PC-3 (cell line): ENCODE measurements around the gene ZNF732. TPM values are rescaled to one million over a fixed set of nuclear protein-coding genes. Genes with fewer than 3 reads are reported as not detected.

Experiments used
- ATAC-seq: fragments of 200-7000 bp; cut with Tn5 transposase; 2 replicates; pipeline ENCODE4 v1.9.1; 2020; ENCODE audit warnings: mild to moderate bottlenecking, moderate library complexity
- BruUV-seq: library from RNA; stranded (reverse); fragments of 400-500 nt; replicated peaks from 2 replicates; lab custom pipeline; 2021; lab: Mats Ljungman, UMichigan
- CTCF ChIA-PET: fragments of 300-600 bp; sonication (Branson Sonifier 250); formaldehyde crosslinking; loops from one replicate; lab custom pipeline; 2022; ENCODE audit warnings: antibody characterized with exemption; lab: Charles Lee
- POLR2A ChIA-PET: fragments of 300-600 bp; sonication (Branson Sonifier 250); formaldehyde crosslinking; loops from one replicate; lab custom pipeline; 2022; ENCODE audit warnings: antibody characterized with exemption; ENCODE audit not compliant: unreplicated experiment; lab: Charles Lee
- DNase-seq: peaks from one replicate; pipeline ENCODE4 v3.0.0-alpha.2; 2015
- H2AFZ ChIP-seq: fragments of 300-600 bp; sonication (generic); 2 replicates; pipeline ENCODE4 v1.6.0; 2016; ENCODE audit warnings: antibody characterized with exemption, low read length
- H3F3A ChIP-seq: fragments of 300-600 bp; sonication (generic); one replicate; pipeline ENCODE4 v1.6.0; 2017; ENCODE audit warnings: antibody characterized with exemption, low read length, control low read depth, mild to moderate bottlenecking; ENCODE audit not compliant: unreplicated experiment
- H3K27ac ChIP-seq: fragments of 300-600 bp; sonication (generic); 2 replicates; pipeline ENCODE4 v1.5.1; 2016; ENCODE audit warnings: mild to moderate bottlenecking, low read length
- H3K27me3 ChIP-seq: fragments of 300-600 bp; sonication (generic); 2 replicates; pipeline ENCODE4 v1.6.1; 2016; ENCODE audit warnings: low read length, mixed read lengths
- H3K36me3 ChIP-seq: fragments of 300-600 bp; sonication (generic); 2 replicates; pipeline ENCODE4 v1.6.1; 2016; ENCODE audit warnings: low read depth, mixed run types, low read length, mixed read lengths
- H3K4me1 ChIP-seq: fragments of 300-600 bp; sonication (generic); 2 replicates; pipeline ENCODE4 v1.5.1; 2016; ENCODE audit warnings: low read length; ENCODE audit not compliant: insufficient read depth
- H3K4me2 ChIP-seq: fragments of 300-600 bp; sonication (generic); 2 replicates; pipeline ENCODE4 v1.6.0; 2016; ENCODE audit warnings: low read length
- H3K4me3 ChIP-seq: fragments of 300-600 bp; sonication (generic); 2 replicates; pipeline ENCODE4 v1.5.1; 2016; ENCODE audit warnings: mild to moderate bottlenecking, low read length, mixed read lengths
- H3K79me2 ChIP-seq: fragments of 300-600 bp; sonication (generic); 2 replicates; pipeline ENCODE4 v1.6.1; 2017; ENCODE audit warnings: low read length, mixed read lengths
- H3K9ac ChIP-seq: fragments of 300-600 bp; sonication (generic); 2 replicates; pipeline ENCODE4 v1.6.0; 2016; ENCODE audit warnings: mild to moderate bottlenecking, low read length
- H3K9me2 ChIP-seq: fragments of 300-600 bp; sonication (generic); replicated peaks from 2 replicates; pipeline ENCODE4 v1.6.1; 2016; ENCODE audit warnings: mixed run types, low read length, mixed read lengths
- H3K9me3 ChIP-seq: fragments of 300-600 bp; sonication (generic); 2 replicates; pipeline ENCODE4 v1.6.1; 2016; ENCODE audit warnings: low read length, mixed read lengths
- H4K20me1 ChIP-seq: fragments of 300-600 bp; sonication (generic); 2 replicates; pipeline ENCODE4 v1.6.1; 2016; ENCODE audit warnings: low read length, mixed read lengths
- EZH2 ChIP-seq: fragments of 300-600 bp; sonication (generic); IDR thresholded peaks from one replicate; pipeline ENCODE4 v1.6.1; 2017; ENCODE audit warnings: antibody characterized with exemption, mild to moderate bottlenecking, low read length; ENCODE audit not compliant: unreplicated experiment
- EZH2phosphoT487 ChIP-seq: fragments of 300-600 bp; sonication (generic); IDR thresholded peaks from 2 replicates; pipeline ENCODE4 v1.6.1; 2018; ENCODE audit warnings: mild to moderate bottlenecking, antibody characterized with exemption, low read length, borderline replicate concordance
- intact Hi-C: fragments of 100-400 bp; cut with micrococcal nuclease; formaldehyde crosslinking; loops from 2 replicates; pipeline ENCODE4 v1.9.0; 2023
- total RNA-seq: library from RNA; depleted of rRNA; stranded (reverse); fragments of >200 nt; gene quantifications from 2 replicates; pipeline ENCODE4 v1.2.3, GENCODE V29; 2014
- TF ChIP-seq, protein P1 (sequence below): fragments of 300-600 bp; sonication (generic); conservative IDR thresholded peaks from 2 replicates; pipeline ENCODE4 v1.5.1; 2017; ENCODE audit warnings: antibody characterized with exemption, low read depth, mild to moderate bottlenecking, low read length

Gene ZNF732
- total RNA-seq, 1 experiment from 2014 or later: not detected

GRCh38 chr4:328729-329128 is 23.5 kb upstream of the ZNF732 start:
- Histone ChIP-seq H3K9ac (no peak overlapping the region), H3K9me2 (no peaks in the 10 kb centered on the region), H3K4me3 (no peak overlapping the region), H3K36me3 (no peaks in the 10 kb centered on the region; the same call in 1 of the 2 replicates), H2AFZ (no peak overlapping the region), H3K4me1 (no peaks in the 10 kb centered on the region), H3K27ac (no peak overlapping the region), H3F3A (no peaks in the 10 kb centered on the region), H3K4me2 (no peak overlapping the region), H3K9me3 (no peaks in the 10 kb centered on the region), H3K79me2 (no peaks in the 10 kb centered on the region), H3K27me3 (no peaks in the 10 kb centered on the region), H4K20me1 (no peaks in the 10 kb centered on the region)
- intact Hi-C loops: no loop called here
- DNase-seq (no peak), ATAC-seq (no peak)
- TF ChIP-seq, protein P1, sequence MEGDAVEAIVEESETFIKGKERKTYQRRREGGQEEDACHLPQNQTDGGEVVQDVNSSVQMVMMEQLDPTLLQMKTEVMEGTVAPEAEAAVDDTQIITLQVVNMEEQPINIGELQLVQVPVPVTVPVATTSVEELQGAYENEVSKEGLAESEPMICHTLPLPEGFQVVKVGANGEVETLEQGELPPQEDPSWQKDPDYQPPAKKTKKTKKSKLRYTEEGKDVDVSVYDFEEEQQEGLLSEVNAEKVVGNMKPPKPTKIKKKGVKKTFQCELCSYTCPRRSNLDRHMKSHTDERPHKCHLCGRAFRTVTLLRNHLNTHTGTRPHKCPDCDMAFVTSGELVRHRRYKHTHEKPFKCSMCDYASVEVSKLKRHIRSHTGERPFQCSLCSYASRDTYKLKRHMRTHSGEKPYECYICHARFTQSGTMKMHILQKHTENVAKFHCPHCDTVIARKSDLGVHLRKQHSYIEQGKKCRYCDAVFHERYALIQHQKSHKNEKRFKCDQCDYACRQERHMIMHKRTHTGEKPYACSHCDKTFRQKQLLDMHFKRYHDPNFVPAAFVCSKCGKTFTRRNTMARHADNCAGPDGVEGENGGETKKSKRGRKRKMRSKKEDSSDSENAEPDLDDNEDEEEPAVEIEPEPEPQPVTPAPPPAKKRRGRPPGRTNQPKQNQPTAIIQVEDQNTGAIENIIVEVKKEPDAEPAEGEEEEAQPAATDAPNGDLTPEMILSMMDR: no peak
- TF ChIP-seq EZH2phosphoT487: no peak
- no peak for TF ChIP-seq EZH2
- CTCF ChIA-PET: no interaction called here
- no TSS peak for BruUV-seq
- POLR2A ChIA-PET: no interaction called here

GRCh38 chr4:314296-314903 is 9.1 kb upstream of the ZNF732 start:
- TF ChIP-seq EZH2: no peak
- TF ChIP-seq, protein P1: no peak
- TF ChIP-seq EZH2phosphoT487: no peak

DNA sequence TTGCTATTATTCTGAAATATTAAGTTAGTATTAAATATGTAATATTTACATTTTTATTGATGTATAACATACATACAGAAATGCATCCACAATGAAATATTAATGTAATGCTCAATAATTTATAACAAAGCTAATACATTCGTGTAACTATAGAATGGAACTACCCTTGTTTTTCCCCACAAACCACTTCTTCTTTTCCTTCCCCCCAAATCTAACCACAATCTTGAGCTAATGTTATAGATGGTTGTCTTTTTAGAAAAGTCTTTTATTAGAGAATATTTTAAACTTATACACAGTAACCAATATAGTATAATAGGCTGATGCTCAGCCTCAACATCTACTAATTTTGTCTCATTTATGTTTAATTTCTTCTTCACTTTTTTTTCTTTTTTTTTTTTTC is 4.5 kb upstream of the ZNF732 start:
- no TSS peak for BruUV-seq
- H3K9me3 ChIP-seq: no peaks in the 10 kb centered on the region
- intact Hi-C loops: no loop called here
- DNase-seq (no peak), ATAC-seq (no peak)
- no peaks in the 10 kb centered on the region for H3K9me2 ChIP-seq
- CTCF ChIA-PET: no interaction called here
- no peaks in the 10 kb centered on the region for H3K36me3 ChIP-seq
- H3K27me3 ChIP-seq: no peaks in the 10 kb centered on the region
- H2AFZ ChIP-seq: no peak overlapping the region
- no peaks in the 10 kb centered on the region for H4K20me1 ChIP-seq
- H3K4me2 ChIP-seq: no peak overlapping the region
- TF ChIP-seq EZH2phosphoT487 (no peak), EZH2 (no peak)
- TF ChIP-seq, protein P1: no peak
- no peak overlapping the region for H3K9ac ChIP-seq
- no peaks in the 10 kb centered on the region for H3K4me1 ChIP-seq
- H3K4me3 ChIP-seq: no peak overlapping the region
- no peaks in the 10 kb centered on the region for H3K79me2 ChIP-seq
- H3F3A ChIP-seq: no peaks in the 10 kb centered on the region
- POLR2A ChIA-PET: no interaction called here
- no peak overlapping the region for H3K27ac ChIP-seq

More at GRCh38 chr4:314296-314903, 9.1 kb upstream of the ZNF732 start:
- Histone ChIP-seq H3K36me3 (no peaks in the 10 kb centered on the region), H3K9me3 (no peaks in the 10 kb centered on the region), H3K27me3 (no peaks in the 10 kb centered on the region), H3K79me2 (no peaks in the 10 kb centered on the region), H3F3A (no peaks in the 10 kb centered on the region), H3K9me2 (no peaks in the 10 kb centered on the region), H3K4me1 (no peaks in the 10 kb centered on the region), H2AFZ (no peak overlapping the region), H4K20me1 (no peaks in the 10 kb centered on the region), H3K9ac (no peak overlapping the region), H3K4me3 (no peak overlapping the region), H3K27ac (no peak overlapping the region), H3K4me2 (no peak overlapping the region)
- DNase-seq (no peak), ATAC-seq (no peak)
- no TSS peak for BruUV-seq
- ChIA-PET CTCF (no interaction called here), POLR2A (no interaction called here)
- intact Hi-C loops: no loop called here
